Measurements from ENCODE around the gene WDR27. TPM values are rescaled to one million over a fixed set of nuclear protein-coding genes. Genes with fewer than 3 reads are reported as not detected.
"Not testable (repeated sequence)": the region's sequence is repeated elsewhere in the genome, so short reads cannot be mapped to it uniquely, and the experiment has no call there.

The WDR27 gene
- total RNA-seq, 2 donors from 2014 or later, result 17.4 to 43.8 TPM

DNA sequence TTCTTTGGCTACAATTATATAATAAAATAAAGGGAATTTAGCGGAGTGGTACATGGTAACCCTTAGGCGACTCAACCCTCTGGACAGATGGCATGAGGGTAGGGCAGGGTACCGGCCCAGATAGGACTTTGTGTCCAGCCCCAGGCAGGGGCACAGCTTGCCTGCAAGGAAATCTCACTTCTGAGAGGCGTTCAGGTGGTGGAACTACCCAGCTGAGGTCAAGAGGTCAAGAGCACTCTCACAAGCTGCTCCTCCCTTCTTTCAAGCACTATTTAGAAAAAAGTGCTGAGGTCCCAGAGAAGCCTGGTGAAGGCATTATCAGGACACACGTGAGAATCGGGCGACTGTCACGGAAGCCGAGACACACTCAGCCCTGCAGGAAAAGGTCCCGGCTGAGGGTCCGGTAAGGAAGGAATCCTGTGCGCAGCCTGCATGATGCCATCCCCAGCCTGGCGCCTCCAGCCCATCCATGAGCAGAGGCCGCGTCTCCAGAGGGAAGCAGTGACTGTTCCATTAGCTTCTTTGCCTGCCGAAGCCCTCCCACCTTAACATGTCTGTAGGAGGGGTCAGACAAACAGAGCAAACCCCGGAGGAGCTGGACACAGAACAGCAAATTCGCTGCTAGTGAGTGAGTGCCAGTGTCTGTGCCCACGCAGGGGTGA lies 54.8 kb downstream of the WDR27 start:
- intact Hi-C loops (cut with DNase I), result no loop called here
- Histone ChIP-seq H3K4me1 (no peaks in the 10 kb centered on the region), H3K9me3 (no peaks in the 10 kb centered on the region), H3K27ac (no peak overlapping the region), H3K4me3 (no peak overlapping the region), H3K36me3 (no peaks in the 10 kb centered on the region), H3K27me3 (no peaks in the 10 kb centered on the region), H3K9ac (ENCODE audit: low read depth in 2 of 2, low read length in 2 of 2) (no peak overlapping the region)
- no peak for DNase-seq
- TF ChIP-seq, protein P1, sequence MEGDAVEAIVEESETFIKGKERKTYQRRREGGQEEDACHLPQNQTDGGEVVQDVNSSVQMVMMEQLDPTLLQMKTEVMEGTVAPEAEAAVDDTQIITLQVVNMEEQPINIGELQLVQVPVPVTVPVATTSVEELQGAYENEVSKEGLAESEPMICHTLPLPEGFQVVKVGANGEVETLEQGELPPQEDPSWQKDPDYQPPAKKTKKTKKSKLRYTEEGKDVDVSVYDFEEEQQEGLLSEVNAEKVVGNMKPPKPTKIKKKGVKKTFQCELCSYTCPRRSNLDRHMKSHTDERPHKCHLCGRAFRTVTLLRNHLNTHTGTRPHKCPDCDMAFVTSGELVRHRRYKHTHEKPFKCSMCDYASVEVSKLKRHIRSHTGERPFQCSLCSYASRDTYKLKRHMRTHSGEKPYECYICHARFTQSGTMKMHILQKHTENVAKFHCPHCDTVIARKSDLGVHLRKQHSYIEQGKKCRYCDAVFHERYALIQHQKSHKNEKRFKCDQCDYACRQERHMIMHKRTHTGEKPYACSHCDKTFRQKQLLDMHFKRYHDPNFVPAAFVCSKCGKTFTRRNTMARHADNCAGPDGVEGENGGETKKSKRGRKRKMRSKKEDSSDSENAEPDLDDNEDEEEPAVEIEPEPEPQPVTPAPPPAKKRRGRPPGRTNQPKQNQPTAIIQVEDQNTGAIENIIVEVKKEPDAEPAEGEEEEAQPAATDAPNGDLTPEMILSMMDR (IDR thresholded peaks at IDR 0.05), result no peak

DNA sequence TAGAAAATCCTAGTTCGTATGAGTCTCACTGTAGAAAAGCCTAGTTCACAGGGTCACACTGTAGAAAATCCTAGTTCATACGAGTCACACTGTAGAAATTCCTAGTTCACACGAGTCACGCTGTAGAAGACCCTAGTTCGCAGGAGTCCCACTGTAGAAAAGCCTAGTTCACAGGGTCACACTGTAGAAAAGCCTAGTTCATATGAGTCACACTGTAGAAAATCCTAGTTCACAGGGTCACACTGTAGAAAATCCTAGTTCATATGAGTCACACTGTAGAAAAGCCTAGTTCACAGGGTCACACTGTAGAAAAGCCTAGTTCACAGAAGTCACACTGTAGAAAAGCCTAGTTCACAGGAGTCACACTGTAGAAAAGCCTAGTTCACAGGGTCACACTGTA lies 56.4 kb downstream of the WDR27 start:
- H3K27ac ChIP-seq; intact Hi-C loops (cut with DNase I); H3K4me1 ChIP-seq; H3K27me3 ChIP-seq; H3K9me3 ChIP-seq; H3K4me3 ChIP-seq; H3K9ac ChIP-seq (ENCODE audit: low read depth in 2 of 2, low read length in 2 of 2); H3K36me3 ChIP-seq; DNase-seq: not testable (repeated sequence)

DNA sequence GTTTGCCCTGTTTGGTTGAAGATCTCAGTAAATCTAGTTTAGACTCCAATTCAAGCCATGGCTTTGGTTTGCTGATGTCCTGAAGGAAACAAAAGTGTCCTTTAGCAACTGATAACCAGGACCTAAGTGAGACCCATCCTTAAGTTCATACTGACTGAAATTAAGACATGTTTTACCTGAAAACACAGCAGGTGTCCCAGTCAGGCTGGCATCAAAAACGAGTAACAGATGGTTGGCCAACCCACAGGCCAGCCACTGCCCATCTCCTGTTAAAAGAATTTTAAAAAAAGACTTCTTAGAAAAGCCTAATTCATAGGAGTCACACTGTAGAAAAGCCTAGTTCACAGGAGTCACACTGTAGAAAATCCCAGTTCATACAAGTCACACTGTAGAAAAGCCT lies 58.3 kb downstream of the WDR27 start:
- Histone ChIP-seq H3K36me3 (no peaks in the 10 kb centered on the region), H3K4me3 (no peak overlapping the region), H3K9me3 (no peaks in the 10 kb centered on the region), H3K9ac (ENCODE audit: low read depth in 2 of 2, low read length in 2 of 2) (no peak overlapping the region), H3K4me1 (no peaks in the 10 kb centered on the region), H3K27me3 (no peaks in the 10 kb centered on the region), H3K27ac (no peak overlapping the region)
- intact Hi-C loops (cut with DNase I), result no loop called here
- TF ChIP-seq, protein P1 (IDR thresholded peaks at IDR 0.05), result no peak
- DNase-seq, result no peak

DNA sequence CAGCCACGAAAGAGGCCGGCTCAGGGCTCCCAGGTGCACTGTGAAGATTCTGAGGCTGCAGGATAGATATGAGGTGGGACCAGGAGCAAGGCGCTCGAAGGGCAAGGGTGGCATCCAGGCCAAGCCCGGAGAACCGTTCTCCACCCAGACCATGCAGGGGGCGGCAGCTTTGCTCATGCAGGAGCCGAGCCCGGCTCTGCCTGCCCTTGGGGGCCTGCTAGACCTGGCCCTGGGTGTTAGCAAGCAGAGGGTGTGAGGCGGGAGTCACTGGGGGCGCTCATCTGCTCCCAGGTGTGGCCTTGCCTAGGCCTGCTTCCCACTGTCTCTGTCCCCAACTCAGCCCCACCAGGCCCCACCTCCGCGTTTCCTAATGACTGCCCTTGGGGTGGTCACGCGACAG lies 59.4 kb downstream of the WDR27 start:
- Histone ChIP-seq H3K27me3 (no peaks in the 10 kb centered on the region), H3K9ac (ENCODE audit: low read depth in 2 of 2, low read length in 2 of 2) (no peak overlapping the region), H3K4me1 (no peaks in the 10 kb centered on the region), H3K4me3 (no peak overlapping the region), H3K27ac (no peak overlapping the region), H3K9me3 (no peaks in the 10 kb centered on the region), H3K36me3 (no peaks in the 10 kb centered on the region)
- TF ChIP-seq, protein P1 (IDR thresholded peaks at IDR 0.05), result no peak
- intact Hi-C loops (cut with DNase I), result no loop called here
- no peak for DNase-seq

DNA sequence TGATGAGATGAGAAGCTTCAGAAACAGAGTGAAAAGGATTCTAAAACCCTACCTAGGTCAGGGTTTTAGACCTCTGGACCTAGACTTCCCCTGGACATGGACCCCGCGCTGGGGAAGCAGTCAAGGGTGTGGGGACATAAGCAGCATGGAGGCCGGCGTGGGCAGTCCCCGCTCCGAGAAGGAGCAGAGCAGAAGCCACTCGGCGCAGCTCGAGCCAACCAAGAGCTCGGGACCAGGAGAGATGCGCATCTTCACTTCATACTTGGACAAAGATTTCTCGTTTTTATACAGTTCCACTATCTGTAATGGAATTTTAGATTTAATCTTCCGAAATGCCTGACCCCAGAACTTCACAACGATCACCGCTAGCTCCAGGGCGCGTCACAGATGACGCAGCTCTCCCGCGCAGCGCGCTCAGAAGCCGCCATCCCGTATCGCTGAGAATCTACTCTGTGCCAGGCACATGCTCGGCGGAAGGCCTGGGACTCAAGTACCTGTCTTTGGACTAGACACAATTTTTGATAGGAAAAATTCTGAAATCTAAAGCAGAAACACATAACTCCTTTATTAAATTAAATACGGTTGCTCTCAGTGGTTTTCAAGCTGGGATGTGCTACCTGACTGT lies 60.3 kb downstream of the WDR27 start:
- intact Hi-C loops (cut with DNase I), result no loop called here
- Histone ChIP-seq H3K27me3 (no peaks in the 10 kb centered on the region), H3K4me3 (no peak overlapping the region), H3K9me3 (no peaks in the 10 kb centered on the region), H3K9ac (ENCODE audit: low read depth in 2 of 2, low read length in 2 of 2) (no peak overlapping the region), H3K36me3 (no peaks in the 10 kb centered on the region), H3K4me1 (no peaks in the 10 kb centered on the region), H3K27ac (no peak overlapping the region)
- TF ChIP-seq, protein P1 (IDR thresholded peaks at IDR 0.05), result no peak
- no peak for DNase-seq

DNA sequence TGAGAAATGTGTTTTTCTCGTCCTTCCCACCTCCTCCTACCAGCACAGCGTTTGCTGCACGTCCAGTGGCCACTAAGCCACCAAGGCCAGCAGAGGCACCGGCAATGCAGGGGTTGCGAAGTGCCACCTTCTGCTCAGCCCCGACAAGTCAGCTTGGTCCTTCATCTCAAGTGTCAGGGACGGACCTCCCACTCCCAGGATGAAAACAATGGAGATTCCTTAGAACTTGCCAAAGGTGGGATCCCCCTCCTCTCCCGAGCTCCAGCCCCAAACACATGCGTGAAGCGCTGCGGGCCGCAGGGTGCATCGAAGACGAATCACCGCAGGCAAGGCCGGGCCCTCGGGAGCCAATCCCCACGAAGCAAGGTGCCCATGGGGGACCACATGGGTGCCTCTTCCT lies 60.8 kb downstream of the WDR27 start:
- no peaks in the 10 kb centered on the region for H3K27me3 ChIP-seq
- H3K9me3 ChIP-seq, result no peaks in the 10 kb centered on the region
- no peak overlapping the region for H3K4me3 ChIP-seq
- intact Hi-C loops (cut with DNase I), result no loop called here
- H3K36me3 ChIP-seq, result no peaks in the 10 kb centered on the region
- H3K27ac ChIP-seq, result no peak overlapping the region
- no peak for DNase-seq
- no peaks in the 10 kb centered on the region for H3K4me1 ChIP-seq
- TF ChIP-seq, protein P1 (IDR thresholded peaks at IDR 0.05), result no peak
- H3K9ac ChIP-seq (ENCODE audit: low read depth in 2 of 2, low read length in 2 of 2), result no peak overlapping the region
